GM12801 (cell line): Measurements from ENCODE around the gene PSMC1.

Source experiments
- TF ChIP-seq, protein P1 (sequence below): IDR thresholded peaks from one replicate; pipeline ENCODE4 v1.5.1; 2011; ENCODE audit warnings: control low read depth; ENCODE audit not compliant: insufficient read length; ENCODE audit errors: extremely low read depth

PSMC1 gene

DNA sequence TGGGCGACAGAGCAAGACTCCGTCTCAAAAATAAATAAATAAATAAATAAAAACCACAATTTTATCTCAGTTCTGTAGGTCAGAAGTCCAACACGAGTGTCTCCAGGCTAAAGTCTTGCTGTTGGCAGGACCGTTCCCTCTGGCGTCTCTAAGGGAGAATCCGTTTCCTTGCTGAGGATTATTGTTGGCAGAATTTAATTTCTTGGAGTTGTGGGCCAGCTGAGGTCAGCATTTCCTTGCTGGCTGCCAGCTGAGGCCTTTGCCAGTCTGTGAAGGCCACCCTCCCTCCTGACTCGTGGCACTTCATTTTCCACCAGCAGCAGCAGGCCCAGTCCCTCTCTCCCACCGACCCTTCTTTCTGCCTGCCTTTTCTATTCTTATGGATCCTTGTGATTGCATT lies 17.2 kb downstream of the PSMC1 start:
- TF ChIP-seq, protein P1, sequence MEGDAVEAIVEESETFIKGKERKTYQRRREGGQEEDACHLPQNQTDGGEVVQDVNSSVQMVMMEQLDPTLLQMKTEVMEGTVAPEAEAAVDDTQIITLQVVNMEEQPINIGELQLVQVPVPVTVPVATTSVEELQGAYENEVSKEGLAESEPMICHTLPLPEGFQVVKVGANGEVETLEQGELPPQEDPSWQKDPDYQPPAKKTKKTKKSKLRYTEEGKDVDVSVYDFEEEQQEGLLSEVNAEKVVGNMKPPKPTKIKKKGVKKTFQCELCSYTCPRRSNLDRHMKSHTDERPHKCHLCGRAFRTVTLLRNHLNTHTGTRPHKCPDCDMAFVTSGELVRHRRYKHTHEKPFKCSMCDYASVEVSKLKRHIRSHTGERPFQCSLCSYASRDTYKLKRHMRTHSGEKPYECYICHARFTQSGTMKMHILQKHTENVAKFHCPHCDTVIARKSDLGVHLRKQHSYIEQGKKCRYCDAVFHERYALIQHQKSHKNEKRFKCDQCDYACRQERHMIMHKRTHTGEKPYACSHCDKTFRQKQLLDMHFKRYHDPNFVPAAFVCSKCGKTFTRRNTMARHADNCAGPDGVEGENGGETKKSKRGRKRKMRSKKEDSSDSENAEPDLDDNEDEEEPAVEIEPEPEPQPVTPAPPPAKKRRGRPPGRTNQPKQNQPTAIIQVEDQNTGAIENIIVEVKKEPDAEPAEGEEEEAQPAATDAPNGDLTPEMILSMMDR = no peak

DNA sequence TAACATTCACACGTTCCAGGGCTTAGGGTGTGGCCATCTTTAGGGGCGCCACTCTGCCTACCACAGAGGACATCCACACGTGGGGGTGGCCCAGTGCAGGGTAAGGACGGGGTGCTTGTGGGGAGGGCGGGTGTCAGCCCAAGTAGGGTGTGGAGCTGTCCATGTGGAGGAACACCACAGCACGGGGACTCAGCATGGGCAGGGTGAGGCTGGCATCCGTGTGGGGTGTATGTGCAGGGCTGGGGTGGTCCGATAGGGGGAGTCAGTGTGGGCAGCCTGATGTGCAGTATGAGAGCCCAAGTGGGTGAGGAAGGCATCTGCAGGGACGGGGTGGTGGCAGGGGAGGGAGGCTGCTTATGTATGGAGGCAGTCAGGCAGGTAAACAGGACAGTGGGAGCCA lies 17.7 kb downstream of the PSMC1 start:
- TF ChIP-seq, protein P1 = no peak

DNA sequence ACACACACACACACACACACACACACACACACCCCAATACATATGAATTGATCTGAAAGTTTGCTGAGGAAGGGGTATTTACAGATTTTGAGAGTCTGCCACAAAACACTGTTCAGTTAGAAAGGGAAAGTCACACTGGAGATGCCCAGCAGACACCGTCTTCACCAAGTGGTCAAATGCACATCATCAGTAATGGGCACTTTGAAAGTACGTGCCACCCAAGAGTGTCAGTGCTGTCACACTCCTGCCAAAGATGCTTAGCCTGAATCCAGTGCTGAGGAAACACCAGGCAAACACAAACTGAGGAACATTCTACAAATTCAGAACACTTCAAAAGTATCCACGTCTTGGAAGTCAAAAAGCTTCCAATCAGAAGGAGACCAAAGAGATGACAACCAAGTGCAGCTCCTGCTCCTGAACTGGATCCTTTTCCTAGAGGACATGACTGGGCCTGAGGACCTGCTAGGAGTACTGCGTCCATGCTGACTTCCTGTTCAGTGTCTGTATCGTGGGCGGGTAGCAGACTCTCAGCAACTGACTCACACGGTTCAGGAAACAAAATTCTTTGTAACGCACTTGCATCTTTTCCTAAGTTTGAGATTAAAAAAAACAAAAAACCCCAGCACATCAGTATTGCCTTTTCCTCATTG lies 18.6 kb downstream of the PSMC1 start:
- TF ChIP-seq, protein P1 = no peak

DNA sequence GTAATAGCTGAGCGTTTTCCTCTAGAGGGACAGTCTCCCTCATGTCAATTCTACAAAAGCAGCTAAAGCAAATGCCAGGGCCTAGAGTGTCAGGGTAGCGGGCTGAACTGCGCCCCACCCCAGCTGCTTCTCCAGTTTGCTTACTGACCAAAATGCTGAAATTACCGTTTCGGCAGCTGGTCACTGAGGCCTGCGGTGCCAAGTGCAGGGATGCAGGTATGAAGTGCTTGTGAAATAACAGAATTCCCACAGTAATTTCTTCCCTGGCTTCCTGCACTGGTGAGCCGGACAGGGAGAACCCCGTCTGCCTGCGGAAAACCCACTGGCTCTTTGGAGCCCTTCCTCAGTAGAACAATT lies 19.1 kb downstream of the PSMC1 start:
- TF ChIP-seq, protein P1 = no peak

DNA sequence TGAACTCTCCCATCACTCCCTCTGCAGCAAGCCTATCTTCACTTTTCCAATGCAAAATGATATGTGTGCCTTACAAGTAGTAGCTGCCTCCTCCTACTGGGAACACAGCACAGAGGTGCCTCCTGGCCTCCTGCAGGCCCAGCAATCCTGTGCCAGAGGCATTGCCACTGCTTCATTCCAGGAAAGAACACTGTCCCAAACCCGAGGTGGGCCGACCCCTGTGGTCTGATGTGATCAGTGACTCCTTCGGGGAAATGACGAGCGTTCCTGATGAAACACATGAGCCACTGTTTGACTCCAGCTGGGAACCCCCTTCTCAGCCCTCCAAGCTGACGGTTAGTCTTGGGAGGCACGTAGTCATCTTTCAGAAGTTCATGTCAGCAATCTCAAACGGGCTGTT lies 19.5 kb downstream of the PSMC1 start:
- TF ChIP-seq, protein P1 = no peak

DNA sequence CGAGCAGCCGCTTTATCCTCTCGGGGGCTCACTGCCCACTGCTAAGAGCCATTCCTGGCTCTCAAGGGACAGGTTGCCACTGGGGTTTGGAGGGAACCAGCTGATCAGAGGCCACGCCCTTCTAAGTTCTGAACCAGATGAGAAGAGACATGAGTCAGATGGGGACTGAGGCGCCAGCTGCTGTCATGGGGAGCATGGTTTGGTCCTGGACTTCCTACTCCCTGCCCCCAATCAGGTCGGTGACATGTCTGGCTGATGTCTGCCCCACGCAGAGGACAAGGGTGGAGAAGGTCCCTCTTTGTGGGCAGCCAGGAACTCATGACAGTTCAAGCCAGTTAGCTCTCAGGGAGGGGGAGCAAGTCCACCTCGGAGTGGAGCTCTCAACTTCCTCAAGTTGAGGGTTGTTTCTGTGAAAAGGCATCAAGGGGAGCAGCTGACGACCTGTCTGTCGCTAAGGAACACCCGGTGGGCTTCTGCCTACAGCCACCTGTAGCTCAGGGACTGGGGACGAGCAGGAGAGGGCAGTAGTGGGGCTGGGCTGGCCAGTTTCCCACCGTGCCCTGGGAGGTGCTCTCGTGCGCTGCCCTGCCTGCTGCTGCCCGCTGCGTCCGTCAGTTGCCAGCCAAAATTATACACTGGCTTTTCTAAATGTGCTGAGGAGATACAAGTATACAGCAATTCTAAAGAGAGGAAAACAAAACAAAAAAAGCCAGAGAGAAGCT lies 20.5 kb downstream of the PSMC1 start:
- TF ChIP-seq, protein P1 = no peak

DNA sequence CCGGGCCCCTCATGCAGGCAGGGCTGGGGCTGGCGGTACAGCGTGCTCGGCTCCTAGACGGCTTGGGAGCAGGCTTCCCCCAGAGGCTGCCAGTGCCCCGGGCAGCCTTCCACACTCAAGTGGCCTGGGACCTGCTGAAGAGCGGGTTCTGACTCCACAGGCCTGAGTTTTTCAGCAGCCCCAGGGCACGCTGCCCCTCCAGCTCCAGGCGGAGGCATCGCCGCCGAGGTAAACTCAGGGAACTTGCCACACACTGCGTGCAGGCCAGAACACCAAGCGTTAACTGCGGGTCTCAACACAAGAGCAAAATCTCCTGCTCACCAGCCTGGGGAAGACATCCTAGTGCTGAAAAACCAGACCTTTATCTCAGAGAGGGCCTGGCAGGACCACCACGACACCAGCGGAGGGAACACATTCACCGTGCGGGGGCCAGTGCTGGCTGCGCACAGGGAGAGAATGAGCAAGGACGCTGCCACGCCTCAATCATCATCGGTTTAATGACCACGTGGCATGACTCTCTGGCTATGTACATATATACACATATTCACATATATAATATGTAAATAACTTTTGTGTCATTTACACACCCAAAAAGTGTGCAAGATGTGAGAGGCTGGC lies 21.3 kb downstream of the PSMC1 start:
- TF ChIP-seq, protein P1 = no peak
